Heart right ventricle (tissue), 16 donors: ENCODE results near the gene PCSK5. TPM values are rescaled to one million over a fixed set of nuclear protein-coding genes. Genes with fewer than 3 reads are reported as not detected.
A peak's percentile ranks its signal among the peaks of the same experiment; 100 is the strongest.

Experiments used
- ATAC-seq, 8 donors: fragments of 200-7000 bp; cut with Tn5 transposase; one replicate each; pipeline ENCODE4 v1.9.1; 2020; ENCODE audit warnings: mild to moderate bottlenecking in 8 of 8, moderate library complexity in 8 of 8, moderate number of reproducible peaks in 1 of 8
- DNase-seq, 2 donors: peaks; one replicate each; pipeline ENCODE4 v3.0.0-alpha.2; 2020
- H3K27ac ChIP-seq, 10 donors: fragments of 200-600 bp; sonication (generic) in 2 of 10; one replicate each; pipeline versions ENCODE4 v1.5.0 to v1.8.0; 2020 to 2022; ENCODE audit warnings: mild to moderate bottlenecking in 3 of 10
- H3K27me3 ChIP-seq, 7 donors: fragments of 200-600 bp; one replicate each; pipeline ENCODE4 v1.8.0; 2021 to 2022; ENCODE audit warnings: mild to moderate bottlenecking in 2 of 7
- H3K36me3 ChIP-seq, 9 donors: fragments of 200-600 bp; sonication (generic) in 1 of 9; one replicate each; pipeline versions ENCODE4 v1.5.0 to v1.8.0; 2020 to 2022; ENCODE audit warnings: mild to moderate bottlenecking in 2 of 9
- H3K4me1 ChIP-seq, 9 donors: fragments of 200-600 bp; sonication (generic) in 1 of 9; one replicate each; pipeline versions ENCODE4 v1.5.0 to v1.8.0; 2020 to 2022; ENCODE audit warnings: mild to moderate bottlenecking in 4 of 9
- H3K4me3 ChIP-seq, 10 donors: fragments of 200-600 bp; sonication (generic) in 2 of 10; one replicate each; pipeline versions ENCODE4 v1.5.0 to v1.8.0; 2020 to 2022; ENCODE audit warnings: mild to moderate bottlenecking in 7 of 10, moderate library complexity in 2 of 10
- H3K9me3 ChIP-seq, 11 donors: fragments of 200-600 bp in 10 of 11; sonication (generic) in 2 of 11; one replicate each; pipeline versions ENCODE4 v1.5.0 to v1.8.0; 2013 to 2022; ENCODE audit warnings: mild to moderate bottlenecking in 2 of 11, control low read depth in 1 of 11, moderate library complexity in 1 of 11
- CTCF ChIP-seq, 9 donors: fragments of 200-600 bp; sonication (generic) in 2 of 9; IDR thresholded peaks; one replicate each; pipeline versions ENCODE4 v1.5.0 to v1.8.0; 2021 to 2022; ENCODE audit warnings: antibody characterized with exemption in 9 of 9, mild to moderate bottlenecking in 5 of 9, moderate library complexity in 1 of 9
- WGBS, 2 donors: extraction: QIAGEN DNeasy Blood & Tissue Kit; methylation state at CpG; one replicate each; pipeline ENCODE4 v1.1.7; 2013; ENCODE audit warnings: inconsistent platforms in 1 of 2; 5-methylcytosine and 5-hydroxymethylcytosine counted together
- intact Hi-C, 10 donors: fragments of 100-400 bp; cut with DNase I; formaldehyde crosslinking; loops; one replicate each; pipeline versions ENCODE4 v1.11.1 to v1.14.2; 2022
- polyA plus RNA-seq, 2 donors: library from polyadenylated mRNA; stranded (reverse); fragments of 200-250 nt; gene quantifications; one replicate each; pipeline ENCODE4 v1.2.3, GENCODE V29; 2013
- total RNA-seq, 10 donors: library from RNA; stranded (reverse); fragmentation: NEBNext Ultra II Directional in 3 of 10; extraction: Animal tissue kit (Norgen Biotek cat#: 25700) in 3 of 10; gene quantifications; one replicate each; pipeline versions ENCODE4 v1.2.1 to v1.2.4, GENCODE V29; 2021 to 2023
- donor health status: Arrhythmogenic right ventricular cardiomyopathy.
- donor health status: ischemic (EF 13 %, LVEDD 7.1; RV severe dilation, severe dysfunction).
- donor health status: healthy with polysubstance abuse.
- donor health status: DM: no; HTN: yes; CAD: no.
- donor health status: DM: no; HTN: no; CAD: no.
- donor health status: ischemic (EF 25% LVEDD 6.9; RV normal size, moderate dysfunction).
- donor health status: ischemic (EF 25% LVEDD 5.7; RV mildly dilated, moderate dysfunction).
- donor health status: healthy.
- donor health status: DM: yes; HTN: yes; CAD: no.
- donor health status: Ischemic cardiomyopathy.
- donor health status: ischemic (EF 35%, LVEDD 5.7; RV mildly dilated, moderate dysfunction).
- donor health status: nonischemic (EF 11% LVEDD 7.7; RV severe dilation, severe dysfunction).
- donor health status: DM: yes; HTN: yes; CAD: no.
- donor health status: PGD.
- donor health status: ischemic (EF 29% LVEDD 5.4; RV normal size, mild dysfunction).
- donor health status: nonischemic (EF 23%, LVEDD 6.1; RV moderate dilation, normal function).

Gene PCSK5
- total and polyA plus RNA-seq, 12 donors: 1.8 to 8.3 (median 5.7) TPM

- DNase-seq: no peak
- intact Hi-C loops: no loop called here
- no peak for ATAC-seq
- H3K27ac ChIP-seq: no peak overlapping the region
- H3K27me3 ChIP-seq: no peaks in the 10 kb centered on the region
- H3K4me3 ChIP-seq: no peak overlapping the region
- H3K9me3 ChIP-seq: no peaks in the 10 kb centered on the region
- no peak for TF ChIP-seq CTCF (IDR thresholded peaks at IDR 0.05)
- H3K4me1 ChIP-seq: peaks cover under 1 to 35% (median 22%) of the 10 kb centered on the region in 9 donors
- peaks cover 0 to 1% (median 0%) of the 10 kb centered on the region in 9 donors for H3K36me3 ChIP-seq
Observed at GRCh38 chr9:76377791-76378190, 487.3 kb downstream of the PCSK5 start.

GRCh38 chr9:76378367-76379073 lies 488.0 kb downstream of the PCSK5 start:
- Histone ChIP-seq H3K4me1 (peaks cover 0 to 27% (median 14%) of the 10 kb centered on the region in 9 donors), H3K36me3 (peaks cover 0 to 8% (median 0%) of the 10 kb centered on the region in 9 donors), H3K4me3 (no peak overlapping the region), H3K9me3 (no peaks in the 10 kb centered on the region), H3K27ac (no peak overlapping the region), H3K27me3 (no peaks in the 10 kb centered on the region)
- ATAC-seq (no peak), DNase-seq (no peak)
- intact Hi-C loops: no loop called here
- 85 to 87% methylated on average over 6 of the region's 6 CpGs for WGBS, 2 donors
- no peak for TF ChIP-seq CTCF (IDR thresholded peaks at IDR 0.05)

DNA sequence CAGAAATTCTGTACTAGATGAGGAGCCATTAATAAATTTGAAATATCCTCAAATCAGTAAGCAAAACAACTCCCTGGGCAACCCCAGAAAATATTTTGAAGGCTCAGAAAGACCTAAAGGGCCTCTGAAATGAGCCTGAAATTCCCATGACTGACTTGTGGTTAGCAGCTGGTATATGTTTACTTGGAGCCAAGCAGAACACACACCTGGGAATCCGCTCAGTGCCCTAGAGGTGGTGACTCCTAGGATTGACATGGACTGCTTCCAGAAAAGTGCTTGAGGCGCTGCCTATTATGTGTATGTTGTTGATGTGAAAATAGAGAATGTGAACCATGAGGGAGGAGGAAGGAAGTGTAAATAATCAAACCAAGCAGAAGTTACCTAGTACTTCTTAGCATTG lies 489.0 kb downstream of the PCSK5 start:
- 92 to 93% methylated on average over 2 of the region's 2 CpGs for WGBS, 2 donors
- DNase-seq: no peak
- H3K4me3 ChIP-seq: no peak overlapping the region

DNA sequence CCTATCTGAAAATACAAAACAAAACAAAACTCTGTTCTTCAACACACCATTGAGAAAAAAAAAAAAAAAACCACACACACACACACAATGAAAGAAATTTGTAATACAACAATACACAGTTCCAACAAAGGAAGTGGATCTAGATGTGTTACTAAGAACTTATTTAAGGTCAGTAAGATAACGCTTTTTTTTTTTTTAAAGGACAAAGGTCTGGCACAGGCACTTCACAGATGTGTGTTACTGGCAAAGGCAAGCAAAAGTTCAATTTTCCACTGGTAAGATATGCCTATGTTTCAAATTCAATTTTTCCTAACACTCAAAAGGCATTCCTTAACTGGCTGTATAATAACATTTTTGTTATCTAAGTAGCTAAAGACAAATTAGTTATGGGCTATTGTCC lies 500.2 kb downstream of the PCSK5 start:
- Histone ChIP-seq H3K27me3 (no peaks in the 10 kb centered on the region), H3K9me3 (peaks cover 0 to 12% (median 0%) of the 10 kb centered on the region in 11 donors), H3K4me3 (no peak overlapping the region), H3K27ac (peak overlapping the region in 3 of 10 donors; percentile 23 to 62 (median 45)), H3K4me1 (peaks cover 0 to 38% (median 28%) of the 10 kb centered on the region in 9 donors), H3K36me3 (peaks cover 0 to 50% (median 16%) of the 10 kb centered on the region in 9 donors)
- 30 to 41% methylated on average over 1 of the region's 1 CpG for WGBS, 2 donors
- intact Hi-C loops: loop anchor here in 1 of 10 donors (10.0 kb wide), 1 partner anchor 1306 kb away; the partner anchor contains the start of genes NMRK1 and OSTF1
- ATAC-seq (no peak), DNase-seq (no peak)
- TF ChIP-seq CTCF (IDR thresholded peaks at IDR 0.05): no peak

More for the DNA sequence above, 489.0 kb downstream of the PCSK5 start:
- no peak for ATAC-seq
- Histone ChIP-seq H3K27me3 (no peaks in the 10 kb centered on the region), H3K36me3 (peaks cover 0 to 17% (median 1%) of the 10 kb centered on the region in 9 donors), H3K27ac (no peak overlapping the region), H3K4me1 (peaks cover 0 to 17% (median 10%) of the 10 kb centered on the region in 9 donors), H3K9me3 (no peaks in the 10 kb centered on the region)
- intact Hi-C loops: no loop called here
- TF ChIP-seq CTCF (IDR thresholded peaks at IDR 0.05): no peak
